A549 (cell line): Measurements from ENCODE around the gene KIR2DL1.
"Not testable (repeated sequence)": the region's sequence is repeated elsewhere in the genome, so short reads cannot be mapped to it uniquely, and the experiment has no call there.

Source experiments
- CEBPB ChIP-seq, 2 experiments: fragments of >200 bp in 1 of 2; sonication (Bioruptor Twin) in 1 of 2; formaldehyde crosslinking in 1 of 2; IDR thresholded peaks; 2 replicates each; pipeline ENCODE4 v1.6.1; 2012 to 2016
- GATA3 ChIP-seq: IDR thresholded peaks from 2 replicates; pipeline ENCODE4 v1.6.1; 2012; ENCODE audit warnings: borderline replicate concordance
- RFX5 ChIP-seq: fragments of 450-650 bp; IDR thresholded peaks from 2 replicates; pipeline ENCODE4 v1.7.1; 2014; ENCODE audit warnings: antibody characterized with exemption, mild to moderate bottlenecking, moderate library complexity
- SMC3 ChIP-seq: fragments of >200 bp; sonication (Bioruptor Twin); formaldehyde crosslinking; IDR thresholded peaks from 3 replicates; pipeline ENCODE4 v1.6.1; 2018; ENCODE audit warnings: inconsistent platforms
- TF ChIP-seq, protein P1 (sequence below): fragments of >200 bp; sonication (Bioruptor Twin); formaldehyde crosslinking; IDR thresholded peaks from 3 replicates; pipeline ENCODE4 v1.5.1; 2016
- TF ChIP-seq, protein P2 (sequence below): IDR thresholded peaks from 2 replicates; pipeline ENCODE4 v1.6.1; 2012

DNA sequence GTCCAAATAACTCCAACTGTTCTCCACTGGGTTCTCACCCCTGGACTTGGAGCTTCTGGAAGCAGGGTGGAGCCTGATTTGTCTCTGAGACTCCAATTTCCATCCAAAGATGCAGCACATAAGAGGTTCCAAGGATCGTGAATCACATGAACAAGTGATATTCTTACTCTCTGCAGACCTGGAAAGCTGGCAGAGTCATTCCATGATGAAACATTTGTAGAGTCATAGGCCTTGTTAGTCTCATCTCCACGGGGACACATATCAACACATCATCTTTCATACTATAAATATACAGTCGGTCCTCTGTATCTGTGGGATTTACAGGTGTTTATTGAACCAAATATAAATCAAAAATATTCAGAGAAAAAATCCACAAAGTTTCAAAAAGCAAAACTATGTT is 45.0 kb downstream of the KIR2DL1 start:
- not testable (repeated sequence) for TF ChIP-seq GATA3; SMC3; CEBPB (IDR thresholded peaks at IDR 0.05); RFX5
- TF ChIP-seq, protein P1, sequence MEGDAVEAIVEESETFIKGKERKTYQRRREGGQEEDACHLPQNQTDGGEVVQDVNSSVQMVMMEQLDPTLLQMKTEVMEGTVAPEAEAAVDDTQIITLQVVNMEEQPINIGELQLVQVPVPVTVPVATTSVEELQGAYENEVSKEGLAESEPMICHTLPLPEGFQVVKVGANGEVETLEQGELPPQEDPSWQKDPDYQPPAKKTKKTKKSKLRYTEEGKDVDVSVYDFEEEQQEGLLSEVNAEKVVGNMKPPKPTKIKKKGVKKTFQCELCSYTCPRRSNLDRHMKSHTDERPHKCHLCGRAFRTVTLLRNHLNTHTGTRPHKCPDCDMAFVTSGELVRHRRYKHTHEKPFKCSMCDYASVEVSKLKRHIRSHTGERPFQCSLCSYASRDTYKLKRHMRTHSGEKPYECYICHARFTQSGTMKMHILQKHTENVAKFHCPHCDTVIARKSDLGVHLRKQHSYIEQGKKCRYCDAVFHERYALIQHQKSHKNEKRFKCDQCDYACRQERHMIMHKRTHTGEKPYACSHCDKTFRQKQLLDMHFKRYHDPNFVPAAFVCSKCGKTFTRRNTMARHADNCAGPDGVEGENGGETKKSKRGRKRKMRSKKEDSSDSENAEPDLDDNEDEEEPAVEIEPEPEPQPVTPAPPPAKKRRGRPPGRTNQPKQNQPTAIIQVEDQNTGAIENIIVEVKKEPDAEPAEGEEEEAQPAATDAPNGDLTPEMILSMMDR, result not testable (repeated sequence)
- TF ChIP-seq, protein P2, sequence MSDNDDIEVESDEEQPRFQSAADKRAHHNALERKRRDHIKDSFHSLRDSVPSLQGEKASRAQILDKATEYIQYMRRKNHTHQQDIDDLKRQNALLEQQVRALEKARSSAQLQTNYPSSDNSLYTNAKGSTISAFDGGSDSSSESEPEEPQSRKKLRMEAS, result not testable (repeated sequence)
